ENCODE results near the gene TLN1. TPM values are rescaled to one million over a fixed set of nuclear protein-coding genes. Genes with fewer than 3 reads are reported as not detected.

The TLN1 gene
- total and polyA plus RNA-seq, 2 of the 8 experiments (the other 6 are each of a cell fraction or from before 2014, with no cell fraction given), result 28.1 to 90.1 TPM

GRCh38 chr9:35737143-35737542 is 5.1 kb upstream of the TLN1 start:
- H3K27me3 ChIP-seq (replicated peaks in 1 of 4; ENCODE audit: control insufficient read depth in 3 of 4, extremely low read depth in 1 of 4, insufficient read depth in 3 of 4, low read length in 3 of 4), result no peaks in the 10 kb centered on the region
- no peak overlapping the region for H3K4me2 ChIP-seq (ENCODE audit: insufficient read depth in 1 of 2, low read depth in 2 of 2, low read length in 2 of 2)
- peaks cover 7 to 17% of the 10 kb centered on the region in 2 experiments for H4K20me1 ChIP-seq (replicated peaks in 1 of 2; ENCODE audit: control insufficient read depth in 1 of 2, insufficient read depth in 2 of 2, low read length in 2 of 2)
- WGBS, 2 experiments (ENCODE audit: extremely low coverage in 1 of 2, insufficient coverage in 1 of 2, insufficient read length in 1 of 2, insufficient replicate concordance in 2 of 2, low coverage in 1 of 2, low lambda C conversion rate in 2 of 2, missing lambda C conversion rate in 1 of 2), result 94% methylated on average over 7 of the region's 7 CpGs; no CpG with 5 or more reads in 1 of the 2 experiments
- H3K79me1 ChIP-seq (ENCODE audit: low read depth, low read length), result peaks cover 3% of the 10 kb centered on the region; the same call in 1 of the 2 replicates
- no peak overlapping the region for H3K27ac ChIP-seq (ENCODE audit: low read depth, low read length)
- H3K56ac ChIP-seq (replicated peaks; ENCODE audit: insufficient read length, low read depth, low read length), result no peak overlapping the region
- no peak for DNase-seq (ENCODE audit: low read depth in 1 of 2, low spot score in 2 of 2)
- peaks cover 0 to 6% (median 3%) of the 10 kb centered on the region in 4 experiments; a peak in 4 of 7 replicates for H3K4me1 ChIP-seq (replicated peaks in 1 of 4; ENCODE audit: control insufficient read depth in 3 of 4, insufficient read depth in 4 of 4, low read length in 3 of 4)
- no peak overlapping the region for H3K9ac ChIP-seq (replicated peaks in 1 of 4; ENCODE audit: extremely low read depth in 1 of 4, low read depth in 3 of 4, low read length in 3 of 4)
- no peak overlapping the region for H2BK15ac ChIP-seq (ENCODE audit: low read length)
- H4K5ac ChIP-seq (ENCODE audit: insufficient read length, low read depth, low read length), result no peak overlapping the region
- H3K4me3 ChIP-seq (ENCODE audit: extremely low read depth in 1 of 4, insufficient read depth in 2 of 4, low read depth in 3 of 4, low read length in 4 of 4), result no peak overlapping the region
- no peak overlapping the region for H2BK5ac ChIP-seq (ENCODE audit: low read depth, low read length)
- peaks cover 5% of the 10 kb centered on the region; the same call in 1 of the 2 replicates for H3K23me2 ChIP-seq (ENCODE audit: low read depth, low read length)
- H4K8ac ChIP-seq (ENCODE audit: extremely low read depth, insufficient read depth, low read length), result no peak overlapping the region
- no peak overlapping the region for H2BK20ac ChIP-seq (ENCODE audit: low read length)
- H2BK120ac ChIP-seq (replicated peaks; ENCODE audit: low read depth, low read length), result no peak overlapping the region
- H3K9me3 ChIP-seq (ENCODE audit: insufficient read depth in 2 of 2, low read depth in 1 of 2, low read length in 1 of 2), result no peaks in the 10 kb centered on the region; a peak in 1 of 4 replicates
- H3K36me3 ChIP-seq (ENCODE audit: control insufficient read depth in 2 of 4, insufficient read depth in 4 of 4, low read length in 3 of 4), result peaks cover 27 to 66% (median 54%) of the 10 kb centered on the region in 4 experiments
- H2BK12ac ChIP-seq (ENCODE audit: low read depth, low read length), result no peak overlapping the region
- no peak overlapping the region for H3K23ac ChIP-seq (ENCODE audit: insufficient read length)
- POLR2A ChIA-PET (ENCODE audit: partially characterized antibody), result interaction anchor here (1.0 to 4.8 kb wide), 5 partner anchors 10 to 46 kb away, joined by 3 to 35 read pairs (median 5); partner anchors contain the start of genes GBA2 and RGP1
- H4K91ac ChIP-seq (replicated peaks; ENCODE audit: insufficient read length, low read length), result no peak overlapping the region
- H3K4ac ChIP-seq (replicated peaks; ENCODE audit: insufficient read length, low read depth, low read length), result no peak overlapping the region
- no peak overlapping the region for H2AFZ ChIP-seq (ENCODE audit: low read length)
- peaks cover 0 to 5% of the 10 kb centered on the region in 2 experiments; a peak in 1 of 4 replicates for H3K79me2 ChIP-seq (ENCODE audit: control insufficient read depth in 1 of 2, insufficient read depth in 2 of 2, low read length in 2 of 2)
- no peak overlapping the region for H2AK5ac ChIP-seq (ENCODE audit: low read depth, low read length)
- FAIRE-seq, result no peak
- H3K14ac ChIP-seq (ENCODE audit: insufficient read length), result no peak overlapping the region
- TF ChIP-seq POLR2AphosphoS5 (IDR thresholded peaks at IDR 0.05; ENCODE audit: low read depth, low read length) (0 out of 2 replicates have a peak, but pooled peaks have one; percentile 45), GTF2F1 (IDR thresholded peaks at IDR 0.05; ENCODE audit: borderline replicate concordance, low read depth, low read length) (no peak)
- CTCF ChIA-PET (ENCODE audit: partially characterized antibody), result interaction anchor here (0.7 to 16.0 kb wide), 12 partner anchors 10 to 65 kb away, joined by 3 to 198 read pairs (median 4); partner anchors contain the start of genes GBA2 and RGP1
- no peak overlapping the region for H3K18ac ChIP-seq (ENCODE audit: extremely low read depth, low read length)
